ENCODE data around the gene NPC1.

NPC1 gene

DNA sequence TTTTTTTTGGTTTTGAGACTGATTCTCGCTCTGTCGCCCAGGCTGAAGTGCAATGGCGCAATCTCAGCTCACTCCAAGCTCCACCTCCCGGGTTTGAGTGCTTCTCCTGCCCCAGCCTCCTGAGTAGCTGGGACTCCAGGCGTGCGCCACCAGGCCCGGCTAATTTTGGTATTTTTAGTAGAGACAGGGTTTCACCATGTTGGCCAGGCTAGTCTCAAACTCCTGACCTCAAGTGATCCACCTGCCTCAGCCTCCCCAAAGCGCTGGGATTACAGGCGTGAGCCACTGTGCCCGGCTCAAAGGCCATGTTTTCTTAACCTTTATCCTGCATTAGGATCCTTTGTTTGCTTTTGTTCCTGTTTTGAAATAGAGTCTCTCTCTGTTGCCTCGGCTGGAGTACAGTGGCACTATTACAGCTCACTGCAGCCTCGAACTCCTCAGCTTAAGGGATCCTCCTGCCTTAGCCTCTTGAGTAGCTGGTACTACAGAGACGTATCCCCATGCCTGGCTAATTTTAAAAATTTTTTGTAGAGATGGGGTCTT lies 41.0 kb downstream of the NPC1 start:
- DNase-seq = no peak

- no peak for DNase-seq
Measured at GRCh38 chr18:23542461-23542860, 43.8 kb downstream of the NPC1 start.

DNA sequence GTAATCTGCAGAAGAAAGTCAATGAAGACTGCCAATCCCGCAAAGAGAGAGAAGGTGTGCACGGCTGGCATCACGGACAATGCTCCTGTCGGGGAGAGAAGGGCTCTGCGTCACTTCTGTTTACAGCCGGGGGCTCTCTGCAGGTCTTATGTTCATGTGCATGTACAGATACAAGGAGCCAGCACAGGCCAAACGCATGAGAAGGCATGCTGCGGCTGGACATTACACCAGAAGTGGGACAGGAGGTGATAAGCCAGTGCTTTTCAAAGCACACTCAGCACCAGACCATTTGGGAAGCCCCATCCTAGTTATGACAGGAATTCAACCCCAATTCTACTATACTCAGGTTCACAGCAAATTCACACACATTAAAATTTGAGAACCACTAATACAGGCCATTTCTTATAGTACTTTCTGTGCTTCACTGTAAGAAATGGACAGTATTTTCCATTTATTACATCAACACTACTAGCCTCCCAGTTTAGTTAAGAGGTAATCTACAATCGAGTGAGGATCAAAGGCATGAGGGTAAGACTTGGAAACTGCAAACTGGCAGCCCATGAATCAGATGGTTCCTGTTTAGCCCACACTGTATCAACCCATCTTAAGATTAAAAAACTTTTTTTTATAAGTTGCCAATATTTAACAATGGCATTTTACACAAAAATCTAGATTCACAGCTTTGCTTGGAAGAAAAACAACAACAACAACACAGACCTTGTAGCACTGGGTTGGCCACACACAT lies 44.8 kb downstream of the NPC1 start:
- no peak for DNase-seq

GRCh38 chr18:23540867-23541266 lies 45.4 kb downstream of the NPC1 start:
- no peak for DNase-seq

DNA sequence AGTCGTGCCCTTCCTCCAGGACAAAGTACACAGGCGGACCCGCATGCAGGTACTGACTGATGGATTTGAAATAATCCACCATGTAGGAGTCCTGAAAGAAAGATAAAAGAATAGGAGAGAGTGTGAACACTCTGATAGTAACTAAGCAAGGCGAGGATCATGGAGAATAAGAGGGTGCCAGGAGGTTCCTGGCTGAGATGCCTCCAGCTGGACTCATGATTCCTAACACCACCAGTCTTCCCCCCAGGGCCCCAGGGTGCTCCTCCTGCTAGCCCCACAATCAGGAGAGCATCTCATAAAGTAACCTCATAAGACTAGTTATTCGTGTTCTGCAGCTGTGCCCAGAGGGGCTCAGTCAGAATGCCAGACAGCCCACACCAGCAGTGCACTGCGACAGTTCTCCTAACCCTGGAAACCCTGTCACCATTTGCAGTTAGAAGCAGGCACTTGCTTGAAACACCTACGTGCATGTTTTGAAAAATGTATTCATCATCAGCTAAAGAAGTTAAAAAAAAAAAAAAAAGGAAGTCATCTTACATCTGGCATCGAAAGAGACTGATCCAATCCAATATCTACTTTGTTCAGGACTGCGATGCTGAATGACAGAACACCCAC lies 46.3 kb downstream of the NPC1 start:
- DNase-seq = no peak

GRCh38 chr18:23539296-23539695 lies 47.0 kb downstream of the NPC1 start:
- DNase-seq = no peak

- DNase-seq = no peak
Measured at GRCh38 chr18:23538870-23539269, 47.4 kb downstream of the NPC1 start.

- DNase-seq = no peak
Measured at GRCh38 chr18:23538001-23538400, 48.3 kb downstream of the NPC1 start.

- DNase-seq = no peak
Measured at GRCh38 chr18:23537274-23537673, 49.0 kb downstream of the NPC1 start.

GRCh38 chr18:23536204-23536603 lies 50.1 kb downstream of the NPC1 start:
- DNase-seq = no peak

DNA sequence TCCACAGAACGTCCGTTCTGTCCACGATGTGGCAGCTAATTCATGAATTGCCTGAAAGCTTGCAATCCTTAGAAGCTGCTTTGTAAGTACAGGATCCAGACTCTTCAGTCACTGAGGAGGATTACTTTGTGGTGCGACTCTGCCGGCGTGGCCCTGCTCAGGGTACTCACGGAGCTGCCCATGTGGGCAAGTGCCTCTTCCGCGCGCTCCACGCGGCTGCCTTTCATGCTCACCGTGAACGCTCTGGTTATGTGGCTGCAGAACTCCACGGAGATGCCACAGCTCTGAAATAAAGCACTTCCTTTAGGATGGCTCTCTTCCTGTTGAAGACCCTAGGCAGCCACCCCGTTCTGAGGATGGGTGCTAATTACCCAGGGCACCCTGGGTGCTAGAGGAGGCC lies 52.0 kb downstream of the NPC1 start:
- no peak for DNase-seq

GRCh38 chr18:23532848-23533247 lies 53.5 kb downstream of the NPC1 start:
- DNase-seq = no peak

GRCh38 chr18:23531912-23532311 lies 54.4 kb downstream of the NPC1 start:
- no peak for DNase-seq

- no peak for DNase-seq
Measured at GRCh38 chr18:23530195-23530594, 56.1 kb downstream of the NPC1 start.

GRCh38 chr18:23529604-23530003 lies 56.7 kb downstream of the NPC1 start:
- DNase-seq = no peak

GRCh38 chr18:23528580-23529472 lies 57.5 kb downstream of the NPC1 start:
- no peak for DNase-seq

- no peak for DNase-seq
Measured at GRCh38 chr18:23526501-23527063, 59.7 kb downstream of the NPC1 start.

- DNase-seq = no peak
Measured at GRCh38 chr18:23524213-23524707, 62.0 kb downstream of the NPC1 start.

GRCh38 chr18:23523429-23524212 lies 62.7 kb downstream of the NPC1 start:
- no peak for DNase-seq

GRCh38 chr18:23521907-23522306 lies 64.4 kb downstream of the NPC1 start:
- DNase-seq = no peak

GRCh38 chr18:23521271-23521670 lies 65.0 kb downstream of the NPC1 start:
- no peak for DNase-seq

DNA sequence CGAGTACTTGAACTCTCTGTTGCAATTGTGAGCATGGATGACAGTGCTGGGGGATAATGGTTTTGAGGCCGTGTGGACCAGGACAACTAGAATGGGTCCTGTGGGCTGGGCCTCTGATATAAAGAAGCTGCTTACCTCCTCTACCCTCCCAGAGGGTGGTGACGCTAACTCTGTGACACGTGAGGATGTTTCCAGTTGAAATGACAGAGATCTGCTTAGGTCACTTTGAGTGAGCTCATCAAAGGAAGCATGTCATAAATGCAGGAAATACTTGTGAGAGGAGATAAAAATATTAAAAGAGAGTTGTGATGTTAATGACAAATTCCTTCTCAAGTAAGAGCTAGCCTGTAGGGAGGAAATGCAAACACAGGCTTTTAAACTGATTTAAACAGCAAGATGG lies 66.6 kb downstream of the NPC1 start:
- no peak for DNase-seq
